ENCODE results near the gene LOC128125822.

DNA sequence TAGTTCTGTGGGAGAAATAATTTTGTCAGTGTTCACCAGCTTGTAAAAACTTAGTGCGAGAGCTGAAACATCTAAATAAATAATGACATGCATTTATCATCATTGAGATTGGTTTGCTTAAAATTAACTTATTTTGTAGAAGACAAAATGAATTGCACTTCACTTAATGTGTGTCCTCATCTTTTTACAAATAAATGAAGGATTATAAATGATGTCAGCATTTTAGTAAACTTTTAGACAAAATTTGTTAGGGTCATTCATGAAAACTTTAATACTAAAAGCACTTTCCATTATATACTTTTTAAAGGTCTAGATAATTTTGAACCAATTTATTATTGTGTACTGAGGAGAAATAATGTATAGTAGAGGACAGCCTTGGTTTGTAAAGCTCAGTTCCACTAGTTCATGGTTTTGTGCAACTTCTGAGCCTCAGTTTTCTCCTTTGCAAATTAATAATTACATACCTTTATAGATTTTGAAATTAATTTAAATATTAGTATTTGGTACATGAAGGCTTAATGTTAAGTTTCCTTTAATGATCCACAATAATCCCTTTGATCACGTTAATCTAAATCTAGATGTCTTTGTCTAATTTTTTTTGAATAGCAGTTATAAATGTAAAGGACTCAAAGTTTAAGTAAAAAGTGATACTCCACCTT is 9.2 kb downstream of the LOC128125822 start:
- TF ChIP-seq POLR2AphosphoS5 (IDR thresholded peaks at IDR 0.05), result no peak
- TF ChIP-seq, protein P1, sequence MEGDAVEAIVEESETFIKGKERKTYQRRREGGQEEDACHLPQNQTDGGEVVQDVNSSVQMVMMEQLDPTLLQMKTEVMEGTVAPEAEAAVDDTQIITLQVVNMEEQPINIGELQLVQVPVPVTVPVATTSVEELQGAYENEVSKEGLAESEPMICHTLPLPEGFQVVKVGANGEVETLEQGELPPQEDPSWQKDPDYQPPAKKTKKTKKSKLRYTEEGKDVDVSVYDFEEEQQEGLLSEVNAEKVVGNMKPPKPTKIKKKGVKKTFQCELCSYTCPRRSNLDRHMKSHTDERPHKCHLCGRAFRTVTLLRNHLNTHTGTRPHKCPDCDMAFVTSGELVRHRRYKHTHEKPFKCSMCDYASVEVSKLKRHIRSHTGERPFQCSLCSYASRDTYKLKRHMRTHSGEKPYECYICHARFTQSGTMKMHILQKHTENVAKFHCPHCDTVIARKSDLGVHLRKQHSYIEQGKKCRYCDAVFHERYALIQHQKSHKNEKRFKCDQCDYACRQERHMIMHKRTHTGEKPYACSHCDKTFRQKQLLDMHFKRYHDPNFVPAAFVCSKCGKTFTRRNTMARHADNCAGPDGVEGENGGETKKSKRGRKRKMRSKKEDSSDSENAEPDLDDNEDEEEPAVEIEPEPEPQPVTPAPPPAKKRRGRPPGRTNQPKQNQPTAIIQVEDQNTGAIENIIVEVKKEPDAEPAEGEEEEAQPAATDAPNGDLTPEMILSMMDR (IDR thresholded peaks at IDR 0.05), result no peak

Data from prostate gland (tissue), 2 donors.